Measurements from ENCODE around the gene RPL22.

- TF ChIP-seq CTCF (IDR thresholded peaks at IDR 0.05) (peak; percentile 47; the same call in 1 of the 2 replicates), ARID4B (CRISPR knock-in tag; IDR thresholded peaks at IDR 0.05; ENCODE audit: borderline replicate concordance) (no peak; the same call in 1 of the 2 replicates), USF1 (CRISPR knock-in tag; IDR thresholded peaks at IDR 0.05) (peak; percentile 24; the same call in 1 of the 2 replicates), FOXK1 (CRISPR knock-in tag; IDR thresholded peaks at IDR 0.05) (no peak), NR2C2 (CRISPR knock-in tag; IDR thresholded peaks at IDR 0.05) (peak; percentile 71), ZNF232 (CRISPR knock-in tag; IDR thresholded peaks at IDR 0.05) (no peak), USF2 (CRISPR knock-in tag; IDR thresholded peaks at IDR 0.05) (no peak), ATF3 (CRISPR knock-in tag; conservative IDR thresholded peaks at IDR 0.05) (0 out of 2 replicates have a peak, but pooled peaks have one; percentile 17), SP1 (CRISPR knock-in tag; conservative IDR thresholded peaks at IDR 0.05) (peak; percentile 66), ZNF512 (CRISPR knock-in tag; IDR thresholded peaks at IDR 0.05; ENCODE audit: borderline replicate concordance) (no peak), ZBTB43 (CRISPR knock-in tag; IDR thresholded peaks at IDR 0.05) (no peak), SOX15 (CRISPR knock-in tag; IDR thresholded peaks at IDR 0.05) (no peak)
Measured at GRCh38 chr1:6208723-6209660, 9.6 kb upstream of the RPL22 start.
